ENCODE measurements around the gene WDR45.

Gene WDR45

GRCh38 chrX:49043220-49043986 lies 36.3 kb downstream of the WDR45 start, which contains the start of gene TFE3:
TSS of gene TFE3 (minus strand) at chrX:49043357. CDS start at chrX:49043226, 131 bp downstream.
- peak; percentile 87 to 94 (median 91) for DNase-seq (ENCODE audit: low read depth in 3 of 3)

GRCh38 chrX:49042581-49043219 lies 37.0 kb downstream of the WDR45 start:
- DNase-seq (ENCODE audit: low read depth in 3 of 3), result no peak

- no peak for DNase-seq (ENCODE audit: low read depth in 3 of 3)
Observed at GRCh38 chrX:49041744-49042580, 37.7 kb downstream of the WDR45 start.

- no peak for DNase-seq (ENCODE audit: low read depth in 3 of 3)
Observed at GRCh38 chrX:49040376-49040955, 39.2 kb downstream of the WDR45 start.

- peak; percentile 10 to 24 (median 14) for DNase-seq (ENCODE audit: low read depth in 3 of 3)
Observed at GRCh38 chrX:49039598-49040375, 39.9 kb downstream of the WDR45 start.

DNA sequence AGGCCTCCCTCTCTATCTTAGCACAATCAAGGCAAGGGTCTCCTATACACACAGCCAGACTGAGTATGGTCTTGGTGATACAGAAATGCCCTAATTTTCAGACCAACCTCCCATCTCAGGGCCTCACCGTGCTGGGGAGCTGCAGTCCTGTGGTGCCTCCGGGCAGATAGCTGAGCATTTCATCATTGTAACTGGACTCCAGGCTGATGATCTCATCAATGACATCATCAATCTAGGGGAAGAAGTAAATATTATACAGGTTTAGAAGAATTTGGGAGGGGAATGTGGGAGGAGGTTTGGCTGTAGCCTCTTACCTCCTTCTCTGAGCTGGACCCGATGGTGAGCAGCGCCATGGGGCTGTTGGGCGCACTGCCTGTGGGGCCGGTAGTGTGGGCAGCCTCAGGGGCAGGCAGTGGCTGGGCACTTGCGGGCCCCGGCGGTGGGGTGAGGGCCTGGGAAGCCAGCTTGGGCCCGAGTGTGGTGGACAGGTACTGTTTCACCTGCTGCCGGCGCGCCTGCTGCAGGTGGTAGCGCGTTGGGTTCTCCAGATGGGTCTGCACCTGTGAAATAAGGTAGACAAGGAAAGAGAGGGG lies 41.7 kb downstream of the WDR45 start:
- no peak for DNase-seq (ENCODE audit: low read depth in 3 of 3)

GRCh38 chrX:49030283-49030682 lies 49.4 kb downstream of the WDR45 start:
- DNase-seq (ENCODE audit: low read depth in 3 of 3), result no peak

GRCh38 chrX:49029876-49030275 lies 49.8 kb downstream of the WDR45 start:
- DNase-seq (ENCODE audit: low read depth in 3 of 3), result no peak

Measured in stimulated activated CD4-positive, alpha-beta T cell treated with anti-CD3 and anti-CD28 coated beads, TNF-alpha, amount 100 ng/mL, for 48 hours (primary cell).